ENCODE results near the gene IZUMO1.

DNA sequence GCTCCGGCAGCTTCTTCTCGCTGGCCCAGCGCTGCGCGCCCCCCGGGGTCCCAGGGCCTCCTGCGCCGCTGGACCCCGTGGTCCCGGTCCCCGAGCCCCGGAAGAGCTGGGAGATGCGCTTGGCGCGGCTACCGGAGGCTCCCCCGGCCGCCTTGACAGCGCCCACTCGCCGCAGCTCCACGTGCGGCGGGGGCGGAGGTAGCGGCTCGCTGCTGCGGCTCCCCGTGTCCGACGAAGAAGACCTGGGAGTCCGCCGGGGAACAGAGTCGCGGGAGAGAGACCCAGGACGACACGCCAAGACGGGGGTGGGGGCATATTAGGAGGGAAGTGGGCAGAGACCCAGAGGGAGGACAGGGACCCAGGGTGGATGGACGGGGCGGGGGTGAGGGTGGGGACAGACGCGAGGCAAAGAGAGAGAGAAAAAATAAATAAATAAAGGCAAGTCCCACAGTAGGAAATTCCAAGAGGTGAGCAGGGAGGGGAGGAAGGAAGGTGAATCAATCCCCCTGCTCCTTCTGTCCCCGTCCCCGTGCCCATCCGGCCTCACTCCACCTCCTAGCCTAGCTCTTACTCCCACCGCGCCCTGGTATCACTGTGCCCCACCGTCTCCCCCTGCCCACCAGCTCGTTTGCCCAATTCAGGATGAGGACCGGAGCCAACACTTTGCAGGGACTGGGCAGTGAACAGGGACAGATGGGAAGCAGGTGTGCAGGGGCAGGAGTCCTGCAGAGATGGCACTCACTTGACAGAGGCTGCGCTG lies 7.1 kb downstream of the IZUMO1 start:
- TF ChIP-seq, protein P1, sequence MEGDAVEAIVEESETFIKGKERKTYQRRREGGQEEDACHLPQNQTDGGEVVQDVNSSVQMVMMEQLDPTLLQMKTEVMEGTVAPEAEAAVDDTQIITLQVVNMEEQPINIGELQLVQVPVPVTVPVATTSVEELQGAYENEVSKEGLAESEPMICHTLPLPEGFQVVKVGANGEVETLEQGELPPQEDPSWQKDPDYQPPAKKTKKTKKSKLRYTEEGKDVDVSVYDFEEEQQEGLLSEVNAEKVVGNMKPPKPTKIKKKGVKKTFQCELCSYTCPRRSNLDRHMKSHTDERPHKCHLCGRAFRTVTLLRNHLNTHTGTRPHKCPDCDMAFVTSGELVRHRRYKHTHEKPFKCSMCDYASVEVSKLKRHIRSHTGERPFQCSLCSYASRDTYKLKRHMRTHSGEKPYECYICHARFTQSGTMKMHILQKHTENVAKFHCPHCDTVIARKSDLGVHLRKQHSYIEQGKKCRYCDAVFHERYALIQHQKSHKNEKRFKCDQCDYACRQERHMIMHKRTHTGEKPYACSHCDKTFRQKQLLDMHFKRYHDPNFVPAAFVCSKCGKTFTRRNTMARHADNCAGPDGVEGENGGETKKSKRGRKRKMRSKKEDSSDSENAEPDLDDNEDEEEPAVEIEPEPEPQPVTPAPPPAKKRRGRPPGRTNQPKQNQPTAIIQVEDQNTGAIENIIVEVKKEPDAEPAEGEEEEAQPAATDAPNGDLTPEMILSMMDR (conservative IDR thresholded peaks at IDR 0.05; ENCODE audit: low read length): no peak
- no peak for TF ChIP-seq EZH2phosphoT487 (IDR thresholded peaks at IDR 0.05; ENCODE audit: borderline replicate concordance)

Data from Loucy (cell line).